ENCODE data around the gene MKI67. TPM values are rescaled to one million over a fixed set of nuclear protein-coding genes. Genes with fewer than 3 reads are reported as not detected.

Gene MKI67
- total and polyA plus RNA-seq, 2 donors (not counting 1 experiment from before 2014, with no cell fraction given), result 0.36 to 0.47 TPM

DNA sequence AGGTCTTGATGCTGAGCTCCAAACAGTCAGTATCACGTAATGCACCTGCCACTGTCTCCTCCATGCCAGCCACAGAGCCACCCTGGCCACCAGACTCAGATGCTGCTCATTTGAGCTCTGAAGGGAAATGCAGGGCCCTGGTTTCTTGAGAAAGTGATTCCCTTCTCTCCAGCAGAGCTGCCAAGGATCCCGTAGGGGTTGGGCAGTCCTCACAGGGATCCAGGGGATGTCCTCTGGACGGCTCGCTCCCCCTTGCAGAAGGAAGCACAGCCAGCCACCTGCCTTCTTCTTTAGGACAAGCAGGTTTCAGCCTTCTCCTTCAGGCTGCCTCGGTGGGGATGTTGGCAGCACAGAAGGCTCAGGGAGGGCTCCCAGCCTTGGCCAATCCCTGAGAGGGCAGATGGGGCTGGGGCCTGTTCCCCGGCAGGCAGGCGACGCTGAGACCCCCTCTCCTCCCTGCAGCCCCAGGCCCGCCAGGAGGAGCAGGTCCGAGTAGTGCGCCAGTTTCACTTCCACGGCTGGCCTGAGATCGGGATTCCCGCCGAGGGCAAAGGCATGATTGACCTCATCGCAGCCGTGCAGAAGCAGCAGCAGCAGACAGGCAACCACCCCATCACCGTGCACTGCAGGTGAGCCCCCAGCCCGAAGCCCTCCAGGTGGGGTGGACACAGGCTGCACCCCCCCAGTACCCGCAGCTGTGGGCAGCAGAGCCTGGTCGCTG, 48.9 kb downstream of the MKI67 start:
- Histone ChIP-seq H4K20me1 (ENCODE audit: control insufficient read depth, insufficient read depth, low read length, poor library complexity, severe bottlenecking) (no peaks in the 10 kb centered on the region), H3K27me3 (replicated peaks in 1 of 4; ENCODE audit: control extremely low read depth in 1 of 4, control insufficient read depth in 3 of 4, insufficient read depth in 4 of 4, low read length in 3 of 4) (no peaks in the 10 kb centered on the region), H3K9me3 (ENCODE audit: control extremely low read depth in 1 of 3, control insufficient read depth in 2 of 3, insufficient read depth in 1 of 3, low read length in 2 of 3) (no peaks in the 10 kb centered on the region), H3K4me2 (replicated peaks; ENCODE audit: low read depth, low read length, poor library complexity, severe bottlenecking) (no peak overlapping the region), H3K79me2 (ENCODE audit: control insufficient read depth, insufficient read depth, low read length) (no peaks in the 10 kb centered on the region), H2AFZ (ENCODE audit: insufficient read depth, low read depth, low read length, poor library complexity, severe bottlenecking) (no peak overlapping the region), H3K4me1 (ENCODE audit: control insufficient read depth in 2 of 2, insufficient read depth in 2 of 2, low read length in 2 of 2) (no peaks in the 10 kb centered on the region), H3K36me3 (replicated peaks in 1 of 2; ENCODE audit: control extremely low read depth in 1 of 2, control insufficient read depth in 1 of 2, extremely low read depth in 1 of 2, insufficient read depth in 2 of 2, low read length in 1 of 2) (peaks cover 14 to 53% of the 10 kb centered on the region in 2 experiments), H3K4me3 (ENCODE audit: control extremely low read depth in 1 of 5, extremely low read depth in 1 of 5, insufficient read depth in 1 of 5, low read depth in 2 of 5, low read length in 4 of 5) (no peak overlapping the region), H3K9ac (ENCODE audit: low read length) (no peak overlapping the region), H3K27ac (ENCODE audit: low read length in 2 of 2) (no peak overlapping the region)
- ATAC-seq (ENCODE audit: low read depth) (no peak), DNase-seq (no peak)
- H3K4me1 Mint-ChIP-seq, result no peaks in the 10 kb centered on the region
- no peaks in the 10 kb centered on the region for H3K9me3 Mint-ChIP-seq (ENCODE audit: insufficient read depth)
- H3K4me3 Mint-ChIP-seq, result no peak overlapping the region
- 95% methylated on average over 20 of the region's 21 CpGs for WGBS (ENCODE audit: insufficient coverage)
- TF ChIP-seq, protein P1, sequence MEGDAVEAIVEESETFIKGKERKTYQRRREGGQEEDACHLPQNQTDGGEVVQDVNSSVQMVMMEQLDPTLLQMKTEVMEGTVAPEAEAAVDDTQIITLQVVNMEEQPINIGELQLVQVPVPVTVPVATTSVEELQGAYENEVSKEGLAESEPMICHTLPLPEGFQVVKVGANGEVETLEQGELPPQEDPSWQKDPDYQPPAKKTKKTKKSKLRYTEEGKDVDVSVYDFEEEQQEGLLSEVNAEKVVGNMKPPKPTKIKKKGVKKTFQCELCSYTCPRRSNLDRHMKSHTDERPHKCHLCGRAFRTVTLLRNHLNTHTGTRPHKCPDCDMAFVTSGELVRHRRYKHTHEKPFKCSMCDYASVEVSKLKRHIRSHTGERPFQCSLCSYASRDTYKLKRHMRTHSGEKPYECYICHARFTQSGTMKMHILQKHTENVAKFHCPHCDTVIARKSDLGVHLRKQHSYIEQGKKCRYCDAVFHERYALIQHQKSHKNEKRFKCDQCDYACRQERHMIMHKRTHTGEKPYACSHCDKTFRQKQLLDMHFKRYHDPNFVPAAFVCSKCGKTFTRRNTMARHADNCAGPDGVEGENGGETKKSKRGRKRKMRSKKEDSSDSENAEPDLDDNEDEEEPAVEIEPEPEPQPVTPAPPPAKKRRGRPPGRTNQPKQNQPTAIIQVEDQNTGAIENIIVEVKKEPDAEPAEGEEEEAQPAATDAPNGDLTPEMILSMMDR (IDR thresholded peaks at IDR 0.05), result no peak
- TF ChIP-seq EZH2 (IDR thresholded peaks at IDR 0.05; ENCODE audit: borderline replicate concordance, insufficient read depth, low read depth, low read length, poor library complexity, severe bottlenecking), result no peak
- H3K27ac Mint-ChIP-seq, result no peak overlapping the region
- CTCF ChIA-PET, result interaction anchor here (0.9 to 20.7 kb wide), 5 partner anchors 9 to 101 kb away, joined by 3 to 524 read pairs (median 4); no protein-coding TSS in a partner anchor
- POLR2A ChIA-PET, result no interaction called here
- no peaks in the 10 kb centered on the region for H3K27me3 Mint-ChIP-seq
- intact Hi-C loops (cut with micrococcal nuclease), result no loop called here

- Histone ChIP-seq H3K27me3 (replicated peaks in 1 of 4; ENCODE audit: control extremely low read depth in 1 of 4, control insufficient read depth in 3 of 4, insufficient read depth in 4 of 4, low read length in 3 of 4) (no peaks in the 10 kb centered on the region), H3K9ac (ENCODE audit: low read length) (no peak overlapping the region), H2AFZ (ENCODE audit: insufficient read depth, low read depth, low read length, poor library complexity, severe bottlenecking) (no peak overlapping the region), H3K9me3 (ENCODE audit: control extremely low read depth in 1 of 3, control insufficient read depth in 2 of 3, insufficient read depth in 1 of 3, low read length in 2 of 3) (no peaks in the 10 kb centered on the region), H3K4me3 (ENCODE audit: control extremely low read depth in 1 of 5, extremely low read depth in 1 of 5, insufficient read depth in 1 of 5, low read depth in 2 of 5, low read length in 4 of 5) (no peak overlapping the region), H3K4me1 (ENCODE audit: control insufficient read depth in 2 of 2, insufficient read depth in 2 of 2, low read length in 2 of 2) (peaks cover 0 to 1% of the 10 kb centered on the region in 2 donors), H3K4me2 (replicated peaks; ENCODE audit: low read depth, low read length, poor library complexity, severe bottlenecking) (no peak overlapping the region), H3K79me2 (ENCODE audit: control insufficient read depth, insufficient read depth, low read length) (no peaks in the 10 kb centered on the region), H3K36me3 (replicated peaks in 1 of 2; ENCODE audit: control extremely low read depth in 1 of 2, control insufficient read depth in 1 of 2, extremely low read depth in 1 of 2, insufficient read depth in 2 of 2, low read length in 1 of 2) (peaks cover 23 to 71% of the 10 kb centered on the region in 2 experiments), H3K27ac (ENCODE audit: low read length in 2 of 2) (no peak overlapping the region), H4K20me1 (ENCODE audit: control insufficient read depth, insufficient read depth, low read length, poor library complexity, severe bottlenecking) (no peaks in the 10 kb centered on the region)
- no peaks in the 10 kb centered on the region for H3K4me1 Mint-ChIP-seq
- ChIA-PET CTCF (interaction anchor here (1.0 to 20.7 kb wide), 2 partner anchors 36 to 63 kb away, joined by 3 to 524 read pairs; no protein-coding TSS in a partner anchor), POLR2A (no interaction called here)
- DNase-seq (no peak), ATAC-seq (ENCODE audit: low read depth) (no peak)
- TF ChIP-seq EZH2 (IDR thresholded peaks at IDR 0.05; ENCODE audit: borderline replicate concordance, insufficient read depth, low read depth, low read length, poor library complexity, severe bottlenecking), result no peak
- TF ChIP-seq, protein P1 (IDR thresholded peaks at IDR 0.05), result no peak
- intact Hi-C loops (cut with micrococcal nuclease), result no loop called here
- no peaks in the 10 kb centered on the region for H3K27me3 Mint-ChIP-seq
- WGBS (ENCODE audit: insufficient coverage), result 100% methylated on average over 2 of the region's 5 CpGs
- H3K9me3 Mint-ChIP-seq (ENCODE audit: insufficient read depth), result no peaks in the 10 kb centered on the region
- H3K27ac Mint-ChIP-seq, result no peak overlapping the region
- H3K4me3 Mint-ChIP-seq, result no peak overlapping the region
Measured at GRCh38 chr10:128074589-128074988, 51.6 kb downstream of the MKI67 start.

Data from B cell (primary cell).